Smooth muscle cell of the brain vasculature (primary cell): ENCODE measurements around the gene MGAT1.
"Not testable (repeated sequence)": the region's sequence is repeated elsewhere in the genome, so short reads cannot be mapped to it uniquely, and the experiment has no call there.

Source experiments
- DNase-seq: peaks from one replicate; pipeline ENCODE4 v3.0.0-alpha.2; 2012; ENCODE audit warnings: low read depth, low spot score

Gene MGAT1

DNA sequence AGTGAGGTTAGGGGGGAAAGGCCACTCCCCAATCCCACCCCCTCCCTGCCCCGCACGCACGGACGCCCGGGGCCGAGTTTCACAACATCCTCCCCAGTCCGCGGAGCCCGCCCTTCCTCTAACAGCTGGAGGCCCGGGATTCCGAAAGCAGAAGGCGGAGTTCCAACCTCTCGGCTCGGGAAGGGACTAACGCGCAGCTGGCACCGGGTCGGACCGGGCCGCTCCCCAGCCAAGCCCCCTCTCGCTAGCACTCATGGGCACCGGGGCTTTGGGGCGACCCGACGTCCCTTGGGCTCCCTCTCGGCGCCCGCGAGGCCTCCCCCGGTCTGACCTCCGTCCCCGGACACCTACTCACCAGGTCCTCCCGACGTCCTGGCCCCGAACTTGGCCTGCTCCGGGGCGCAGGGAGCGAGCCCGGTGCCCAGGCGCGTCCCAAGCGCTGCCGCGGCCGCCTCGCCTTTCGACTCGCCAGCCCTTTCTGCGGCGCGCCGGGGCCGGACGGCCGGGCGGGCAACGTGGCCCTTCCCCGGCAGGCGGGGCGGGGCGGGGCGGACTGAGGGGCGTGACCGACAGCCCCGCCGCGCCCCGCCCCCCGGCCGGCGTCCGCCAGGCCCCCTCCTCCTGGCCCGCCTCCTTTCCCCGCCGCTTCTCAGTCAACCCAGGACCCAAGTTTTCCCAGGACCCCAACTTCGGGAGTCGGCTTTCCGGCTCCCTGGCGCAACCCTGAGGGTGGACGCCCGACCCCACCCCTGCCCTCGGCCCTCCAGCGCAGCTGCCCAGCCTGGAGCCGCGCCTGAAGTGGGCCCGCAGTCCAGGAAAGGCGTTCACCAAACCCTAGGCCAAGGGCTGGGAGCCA is at the start of gene MGAT1:
Gene MGAT1, minus strand, starts transcription at position 482 of the 856 bp plus-strand sequence. CDS start 9,835 bp downstream, outside the sequence.
- no peak for DNase-seq

GRCh38 chr5:180850434-180851078 is 48.0 kb upstream of the MGAT1 start:
- DNase-seq: no peak

DNA sequence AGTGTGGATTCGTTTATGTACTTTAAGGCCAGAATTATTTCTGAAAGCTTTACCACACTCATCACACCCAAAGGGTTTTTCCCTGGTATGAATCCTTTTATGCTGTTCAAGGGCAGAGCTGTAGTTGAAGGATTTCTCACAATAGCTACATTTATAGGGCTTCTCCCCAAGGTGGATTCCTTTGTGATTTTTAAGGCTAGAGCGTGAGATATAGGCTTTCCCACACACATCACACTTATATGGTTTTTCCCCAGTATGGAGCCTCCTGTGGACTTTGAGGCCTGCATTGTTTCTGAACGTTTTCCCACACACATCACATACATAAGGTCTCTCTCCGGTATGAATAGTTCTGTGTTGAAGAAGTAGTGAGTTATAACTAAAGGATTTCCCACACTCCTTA is 47.2 kb upstream of the MGAT1 start:
- DNase-seq: no peak

DNA sequence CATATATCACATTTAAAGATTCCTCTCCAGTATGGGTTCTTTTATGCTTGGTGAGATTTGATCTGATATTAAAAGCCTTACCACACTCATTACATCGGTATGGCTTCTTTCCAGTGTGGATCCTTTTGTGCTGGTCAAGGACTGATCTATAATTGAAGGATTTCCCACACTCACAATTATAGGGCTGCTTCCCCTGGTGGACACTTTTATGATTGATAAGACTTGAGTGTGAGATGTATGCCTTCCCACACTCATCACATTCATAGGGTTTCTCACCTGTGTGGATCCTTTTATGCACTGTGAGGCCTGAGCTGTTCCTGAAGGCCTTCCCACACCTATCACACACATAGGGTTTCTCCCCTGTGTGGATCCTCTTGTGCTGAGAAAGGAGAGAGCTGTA is 46.3 kb upstream of the MGAT1 start:
- DNase-seq: no peak

GRCh38 chr5:180848265-180848664 is 45.7 kb upstream of the MGAT1 start:
- no peak for DNase-seq

DNA sequence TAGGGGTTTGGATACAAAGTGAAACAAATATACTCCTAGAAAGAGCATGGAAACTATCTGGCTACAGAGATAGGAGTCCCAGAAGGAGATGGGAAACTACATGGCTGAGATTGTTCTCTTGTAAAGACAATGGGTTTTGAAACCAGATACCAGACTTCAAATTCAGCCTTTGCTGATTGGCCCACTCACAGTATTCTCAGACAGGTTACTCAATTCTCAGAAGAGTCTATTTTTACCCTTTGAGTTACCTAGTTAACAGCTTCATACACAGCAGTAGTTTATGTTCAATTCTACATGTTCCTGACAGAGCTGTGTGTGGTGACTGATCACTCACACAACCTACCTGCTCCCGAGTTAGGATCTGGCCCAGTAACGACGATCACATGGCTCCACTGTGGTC is 44.4 kb upstream of the MGAT1 start:
- DNase-seq: no peak

- DNase-seq: no peak
Measured at GRCh38 chr5:180844858-180845257, 42.3 kb upstream of the MGAT1 start.

DNA sequence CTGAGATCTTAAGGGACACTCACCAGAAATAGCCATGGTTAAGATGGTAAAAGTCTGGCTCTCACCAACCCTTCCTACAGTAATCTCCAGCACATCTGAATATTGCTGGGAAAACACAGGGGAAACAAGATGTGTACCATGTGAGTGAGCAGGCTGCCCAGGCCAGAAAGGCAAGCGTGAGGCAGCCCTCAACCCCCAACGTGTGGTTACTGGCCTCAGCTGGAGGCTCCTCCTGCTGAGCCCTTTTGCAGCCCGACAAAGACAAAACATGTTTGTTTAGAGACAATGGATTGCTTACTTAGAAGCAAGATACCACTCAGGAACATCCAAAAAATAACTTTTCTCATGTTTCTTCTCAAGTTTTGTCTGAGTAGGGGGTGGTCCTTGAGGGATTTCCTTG is 41.8 kb upstream of the MGAT1 start:
- peak; percentile 65 for DNase-seq

DNA sequence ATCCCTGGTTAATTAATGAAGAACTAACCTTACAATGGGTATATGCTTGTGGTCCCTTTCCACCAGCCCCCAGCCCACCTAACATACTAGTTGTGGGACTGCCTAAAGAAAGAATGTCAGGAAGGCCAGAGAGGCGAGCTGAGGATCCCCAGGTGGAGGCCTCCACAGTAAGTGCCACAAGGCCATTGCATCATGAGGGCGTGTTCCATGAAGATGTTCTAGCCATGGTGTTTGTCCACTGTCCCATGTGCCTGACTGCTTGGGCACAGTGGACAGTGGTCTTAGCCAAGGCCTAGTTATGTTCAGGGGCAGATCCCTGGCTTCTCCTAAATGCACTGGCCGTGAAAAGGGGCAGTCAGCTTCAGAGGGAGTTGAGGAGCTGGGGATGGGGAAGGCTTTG is 37.3 kb upstream of the MGAT1 start:
- no peak for DNase-seq

DNA sequence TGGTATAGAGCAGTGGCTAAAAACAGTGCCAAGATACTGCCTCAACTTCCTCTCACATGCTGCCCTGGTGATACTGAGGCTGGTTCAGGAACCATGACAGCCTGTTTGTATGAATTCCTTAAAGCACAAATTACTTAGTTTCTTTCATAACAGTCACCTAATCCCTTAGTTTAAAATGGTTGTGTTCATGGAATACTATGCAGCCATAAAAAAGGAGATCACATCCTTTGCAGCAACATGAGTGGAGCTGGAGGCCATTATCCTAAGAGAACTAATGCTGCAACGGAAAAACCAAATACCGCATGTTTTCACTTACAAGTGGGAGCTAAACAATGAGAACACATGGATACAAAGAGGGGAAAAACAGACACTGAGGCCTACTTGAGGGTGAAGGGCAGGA is 36.6 kb upstream of the MGAT1 start:
- no peak for DNase-seq

DNA sequence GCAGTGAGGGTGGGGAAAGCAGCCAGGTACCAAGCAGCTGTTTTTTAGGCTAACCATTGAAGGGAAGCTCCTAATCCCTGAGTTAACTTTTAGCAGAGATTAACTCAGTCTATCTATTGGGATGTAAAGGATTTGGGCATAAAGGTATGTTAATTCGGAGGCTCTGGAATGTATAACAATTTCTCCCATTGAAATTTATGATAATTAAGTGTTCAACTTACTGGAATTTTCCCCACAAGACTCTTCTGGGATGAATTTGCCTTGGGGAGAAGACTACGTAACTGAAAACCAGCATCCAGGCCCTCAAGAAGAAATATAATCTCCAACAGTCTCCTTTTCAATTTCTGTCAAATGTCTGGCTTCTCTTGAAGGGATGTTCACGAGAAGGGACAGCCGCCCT is 34.9 kb upstream of the MGAT1 start:
- DNase-seq: no peak

GRCh38 chr5:180832638-180833068 is 30.0 kb upstream of the MGAT1 start:
- DNase-seq: no peak

GRCh38 chr5:180831139-180832093 is 28.8 kb upstream of the MGAT1 start:
- no peak for DNase-seq

DNA sequence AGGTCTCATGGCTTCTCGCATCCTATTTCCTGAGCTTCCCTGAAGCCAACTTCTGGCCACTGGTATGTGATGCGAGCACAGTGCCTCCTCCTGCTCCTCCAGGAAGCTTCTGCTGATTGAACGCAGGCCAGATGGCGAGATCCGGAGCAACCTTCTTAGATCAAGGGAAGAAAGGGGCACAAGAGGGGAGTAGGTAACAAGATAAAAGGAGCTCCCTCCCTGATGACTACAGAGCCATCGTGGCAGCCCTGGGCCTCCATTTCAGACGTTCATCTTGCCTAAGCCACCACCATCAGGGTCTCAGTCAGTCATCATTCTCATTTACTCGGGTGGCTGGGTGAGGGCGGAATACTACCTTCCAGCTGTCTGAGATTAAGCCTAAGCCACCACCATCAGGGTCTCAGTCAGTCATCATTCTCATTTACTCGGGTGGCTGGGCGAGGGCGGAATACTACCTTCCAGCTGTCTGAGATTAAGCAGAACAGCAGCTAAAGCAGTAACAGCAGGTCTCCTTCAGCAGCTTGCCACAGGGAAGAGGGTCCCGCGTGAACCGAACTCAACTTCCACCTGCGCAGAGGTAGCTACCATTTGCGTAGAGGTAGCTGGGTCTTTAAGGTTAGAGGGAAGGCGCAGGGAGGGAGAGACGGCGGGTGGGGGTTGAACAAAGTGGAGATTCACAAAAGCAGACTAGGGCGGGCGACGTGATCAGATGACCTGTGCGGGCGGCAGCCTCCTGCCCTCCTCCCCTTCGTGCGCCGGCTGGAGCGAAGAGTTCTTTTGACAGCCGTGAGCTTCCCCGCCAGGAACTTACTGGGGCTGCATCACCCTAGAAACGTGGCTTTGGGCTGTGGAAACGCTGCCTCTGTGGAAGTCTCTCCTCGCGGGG is 27.9 kb upstream of the MGAT1 start:
- DNase-seq: no peak

DNA sequence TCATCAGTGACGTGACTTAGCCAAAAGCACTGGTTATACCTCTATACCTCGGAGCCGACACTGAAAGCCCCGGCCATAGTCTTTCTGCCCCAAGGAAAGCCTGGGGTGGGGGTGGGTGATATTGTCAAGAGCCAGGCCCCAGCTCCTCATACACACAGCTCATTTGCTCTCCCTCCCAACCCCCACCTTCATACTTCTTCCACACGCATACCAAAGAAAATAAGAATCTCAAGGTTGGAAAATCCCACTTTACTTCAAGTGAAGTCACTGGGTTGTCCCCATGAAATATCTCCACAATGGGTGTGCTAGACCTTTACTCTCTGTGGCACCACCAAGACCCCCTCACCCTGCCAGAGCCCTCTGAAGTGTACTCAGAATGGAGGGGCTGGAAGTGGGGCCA is 27.1 kb upstream of the MGAT1 start:
- DNase-seq: no peak

GRCh38 chr5:180828756-180829531 is 26.3 kb upstream of the MGAT1 start:
- DNase-seq: not testable (repeated sequence)

DNA sequence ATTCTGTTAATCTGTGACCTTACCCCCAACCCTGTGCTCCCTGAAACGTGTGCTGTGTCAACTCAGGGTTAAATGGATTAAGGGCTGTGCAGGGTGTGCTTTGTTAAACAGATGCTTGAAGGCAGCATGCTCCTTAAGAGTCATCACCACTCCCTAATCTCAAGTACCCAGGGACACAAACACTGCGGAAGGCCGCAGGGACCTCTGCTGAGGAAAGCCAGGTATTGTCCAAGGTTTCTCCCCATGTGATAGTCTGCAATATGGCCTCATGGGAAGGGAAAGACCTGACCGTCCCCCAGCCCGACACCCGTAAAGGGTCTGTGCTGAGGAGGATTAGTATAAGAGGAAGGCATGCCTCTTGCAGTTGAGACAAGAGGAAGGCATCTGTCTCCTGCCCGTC is 24.8 kb upstream of the MGAT1 start:
- not testable (repeated sequence) for DNase-seq

DNA sequence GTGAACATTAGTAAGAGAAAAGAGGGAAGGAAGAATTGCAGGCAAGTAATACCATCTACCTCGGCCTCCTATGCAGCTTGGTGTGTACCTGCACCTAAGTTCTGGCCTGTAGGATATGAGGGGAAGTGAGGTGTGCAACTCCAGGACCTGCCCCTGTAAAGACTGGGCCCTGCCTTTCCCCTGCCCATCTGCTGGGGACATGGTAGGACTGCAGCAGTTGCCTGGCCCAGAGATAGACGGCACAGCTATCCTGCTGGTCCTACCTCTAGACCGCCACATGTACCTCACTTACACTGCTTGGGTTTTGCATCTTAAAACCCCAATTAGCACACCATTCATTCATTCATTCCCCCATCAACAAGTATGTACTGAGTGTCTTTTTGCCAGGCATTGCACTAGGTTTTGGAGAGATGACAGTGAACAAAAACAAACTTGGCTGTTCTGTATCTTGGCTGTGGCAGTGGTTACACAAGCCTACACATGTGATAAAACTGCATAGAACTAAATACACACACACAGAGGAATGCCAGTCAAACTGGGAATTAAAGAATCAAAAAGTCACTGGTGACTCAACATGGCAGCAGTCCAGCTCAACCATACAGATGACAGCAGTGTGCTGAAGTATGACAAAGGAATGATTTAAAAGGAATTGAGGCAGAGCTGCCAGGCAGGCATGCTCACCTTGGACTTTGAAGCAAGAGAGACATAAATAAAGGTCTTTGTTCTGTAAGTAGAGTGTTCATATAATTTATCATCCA is 23.3 kb upstream of the MGAT1 start:
- no peak for DNase-seq
